GM12891 (cell line): Measurements from ENCODE around the gene SIK3.

Source experiments
- POLR2A ChIP-seq: IDR thresholded peaks from 2 replicates; pipeline ENCODE4 v1.6.1; 2011; ENCODE audit warnings: low read depth, low read length, control low read depth
- POLR2AphosphoS5 ChIP-seq: IDR thresholded peaks from 2 replicates; pipeline ENCODE4 v1.6.1; 2011; ENCODE audit warnings: low read depth, low read length, control low read depth
- SPI1 ChIP-seq: IDR thresholded peaks from 2 replicates; pipeline ENCODE4 v1.6.1; 2011; ENCODE audit warnings: low read depth, low read length, control low read depth
- TAF1 ChIP-seq: IDR thresholded peaks from 2 replicates; pipeline ENCODE4 v1.6.1; 2011; ENCODE audit warnings: low read depth, low read length, control low read depth

DNA sequence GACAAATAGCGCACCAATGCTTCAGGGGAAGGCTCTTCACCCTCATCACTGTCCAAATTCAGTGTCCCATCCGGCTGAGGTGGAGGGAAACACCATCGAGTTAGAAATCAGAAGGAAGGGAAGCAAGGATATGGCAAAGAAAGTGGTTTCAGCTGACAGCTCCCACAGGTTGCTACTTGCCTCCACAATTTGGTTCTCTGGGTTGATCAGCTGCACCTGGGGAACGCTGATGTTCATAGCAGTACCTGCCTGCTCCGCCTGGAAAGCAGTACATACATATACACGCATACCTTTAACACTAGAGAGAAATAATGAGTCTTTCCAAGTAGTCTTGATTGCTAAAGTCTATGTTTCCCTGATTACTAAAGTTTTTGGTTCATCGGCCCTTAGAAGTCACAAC, 223.0 kb downstream of the SIK3 start:
- TF ChIP-seq POLR2AphosphoS5 (no peak), POLR2A (no peak), SPI1 (no peak), TAF1 (no peak)
